H1 (cell line): ENCODE measurements around the gene SMTNL1. TPM values are rescaled to one million over a fixed set of nuclear protein-coding genes. Genes with fewer than 3 reads are reported as not detected.

Experiments used
- NANOG ChIP-seq: IDR thresholded peaks from 2 replicates; pipeline ENCODE4 v1.6.1; 2011; ENCODE audit warnings: low read length, low read depth, mild to moderate bottlenecking, inconsistent platforms; ENCODE audit not compliant: insufficient read depth, poor library complexity, severe bottlenecking
- RAD21 ChIP-seq, 2 experiments: IDR thresholded peaks in 1 of 2; conservative IDR thresholded peaks in 1 of 2; 2 replicates each; pipeline ENCODE4 v1.6.1; 2011; ENCODE audit warnings: low read depth in 2 of 2, low read length in 2 of 2, improper control_type of control experiment in 1 of 2, inconsistent platforms in 1 of 2, mild to moderate bottlenecking in 1 of 2, moderate library complexity in 1 of 2
- polyA plus RNA-seq, 7 experiments: library from polyadenylated mRNA; depleted of rRNA in 3 of 7; stranded (reverse) in 5 of 7; unstranded in 2 of 7; fragments of >200 nt in 5 of 7; fragments of 200-250 nt in 2 of 7; gene quantifications; 1 replicate in 5 of 7; 2 replicates in 1 of 7; 4 replicates in 1 of 7; pipeline versions ENCODE4 v1.2.1 to v1.2.3, GENCODE V29; 2011 to 2013; ENCODE audit warnings: missing spikeins in 2 of 7, mixed read lengths in 2 of 7
- total RNA-seq: library from RNA; stranded (reverse); fragmentation: NEBNext Ultra II Directional; extraction: Animal tissue kit (Norgen Biotek cat#: 25700); gene quantifications from 2 replicates; pipeline ENCODE4 v1.2.1, GENCODE V29; 2021
- TF ChIP-seq, protein P1 (sequence below): IDR thresholded peaks from 2 replicates; pipeline ENCODE4 v1.6.1; 2012; ENCODE audit warnings: low read length, inconsistent platforms
- TF ChIP-seq, protein P2 (sequence below): IDR thresholded peaks from 2 replicates; pipeline ENCODE4 v1.6.1; 2011; ENCODE audit warnings: low read length, improper control_type of control experiment
- TF ChIP-seq, protein P3 (sequence below): fragments of 300-600 bp; sonication (generic); IDR thresholded peaks from 2 replicates; pipeline ENCODE4 v1.7.1; 2012; ENCODE audit warnings: low read length, moderate library complexity, mild to moderate bottlenecking, inconsistent platforms; ENCODE audit not compliant: insufficient replicate concordance

SMTNL1 gene
- total and polyA plus RNA-seq, 2 of the 8 experiments (the other 6 are each of a cell fraction or from before 2014, with no cell fraction given): 0.18 TPM; not detected in 1

DNA sequence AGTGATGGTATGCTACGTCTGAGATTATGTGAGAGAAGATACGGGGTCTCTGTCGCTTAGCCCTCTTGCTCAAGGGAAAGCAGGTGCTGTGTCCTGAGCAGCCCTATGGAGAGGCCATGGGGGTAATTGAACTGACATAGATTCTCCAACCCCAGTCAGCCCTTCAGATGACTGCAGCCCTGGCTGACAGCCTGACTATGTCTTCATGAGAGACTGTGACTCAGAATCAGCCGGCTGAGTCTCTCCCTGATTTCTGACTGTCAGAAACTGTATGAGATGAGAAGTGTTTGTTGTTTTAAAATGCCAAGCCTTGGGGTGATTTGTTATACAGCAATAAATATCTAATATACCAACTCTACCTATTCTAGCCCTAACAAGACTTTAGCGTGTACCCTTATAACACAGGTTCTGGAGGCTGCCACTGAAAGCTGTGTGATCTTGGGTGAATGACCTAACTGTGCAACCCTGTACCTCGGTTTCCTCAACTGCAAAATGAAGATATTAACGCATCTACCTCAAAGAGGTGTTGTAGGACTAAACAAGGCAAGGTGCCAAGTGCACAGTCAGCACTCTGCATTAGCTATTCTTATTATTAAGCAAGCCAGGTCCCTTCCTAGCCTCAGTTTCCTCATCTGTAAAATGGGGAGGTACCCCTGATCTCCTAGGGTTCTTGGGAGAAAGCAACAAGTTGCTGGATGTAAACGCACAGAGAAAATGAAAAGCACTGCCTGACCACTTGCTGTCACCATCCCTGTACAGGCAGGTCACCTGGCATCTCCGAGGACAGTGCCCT is 46.7 kb upstream of the SMTNL1 start (continued):
- TF ChIP-seq, protein P1, sequence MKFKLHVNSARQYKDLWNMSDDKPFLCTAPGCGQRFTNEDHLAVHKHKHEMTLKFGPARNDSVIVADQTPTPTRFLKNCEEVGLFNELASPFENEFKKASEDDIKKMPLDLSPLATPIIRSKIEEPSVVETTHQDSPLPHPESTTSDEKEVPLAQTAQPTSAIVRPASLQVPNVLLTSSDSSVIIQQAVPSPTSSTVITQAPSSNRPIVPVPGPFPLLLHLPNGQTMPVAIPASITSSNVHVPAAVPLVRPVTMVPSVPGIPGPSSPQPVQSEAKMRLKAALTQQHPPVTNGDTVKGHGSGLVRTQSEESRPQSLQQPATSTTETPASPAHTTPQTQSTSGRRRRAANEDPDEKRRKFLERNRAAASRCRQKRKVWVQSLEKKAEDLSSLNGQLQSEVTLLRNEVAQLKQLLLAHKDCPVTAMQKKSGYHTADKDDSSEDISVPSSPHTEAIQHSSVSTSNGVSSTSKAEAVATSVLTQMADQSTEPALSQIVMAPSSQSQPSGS: no peak
- TF ChIP-seq NANOG (no peak), RAD21 (IDR thresholded peaks at IDR 0.05 in 1 of 2, conservative IDR thresholded peaks at IDR 0.05 in 1 of 2; ENCODE audit: low read depth in 2 of 2, low read length in 2 of 2) (no peak)
- TF ChIP-seq, protein P2, sequence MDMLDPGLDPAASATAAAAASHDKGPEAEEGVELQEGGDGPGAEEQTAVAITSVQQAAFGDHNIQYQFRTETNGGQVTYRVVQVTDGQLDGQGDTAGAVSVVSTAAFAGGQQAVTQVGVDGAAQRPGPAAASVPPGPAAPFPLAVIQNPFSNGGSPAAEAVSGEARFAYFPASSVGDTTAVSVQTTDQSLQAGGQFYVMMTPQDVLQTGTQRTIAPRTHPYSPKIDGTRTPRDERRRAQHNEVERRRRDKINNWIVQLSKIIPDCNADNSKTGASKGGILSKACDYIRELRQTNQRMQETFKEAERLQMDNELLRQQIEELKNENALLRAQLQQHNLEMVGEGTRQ: no peak
- TF ChIP-seq, protein P3, sequence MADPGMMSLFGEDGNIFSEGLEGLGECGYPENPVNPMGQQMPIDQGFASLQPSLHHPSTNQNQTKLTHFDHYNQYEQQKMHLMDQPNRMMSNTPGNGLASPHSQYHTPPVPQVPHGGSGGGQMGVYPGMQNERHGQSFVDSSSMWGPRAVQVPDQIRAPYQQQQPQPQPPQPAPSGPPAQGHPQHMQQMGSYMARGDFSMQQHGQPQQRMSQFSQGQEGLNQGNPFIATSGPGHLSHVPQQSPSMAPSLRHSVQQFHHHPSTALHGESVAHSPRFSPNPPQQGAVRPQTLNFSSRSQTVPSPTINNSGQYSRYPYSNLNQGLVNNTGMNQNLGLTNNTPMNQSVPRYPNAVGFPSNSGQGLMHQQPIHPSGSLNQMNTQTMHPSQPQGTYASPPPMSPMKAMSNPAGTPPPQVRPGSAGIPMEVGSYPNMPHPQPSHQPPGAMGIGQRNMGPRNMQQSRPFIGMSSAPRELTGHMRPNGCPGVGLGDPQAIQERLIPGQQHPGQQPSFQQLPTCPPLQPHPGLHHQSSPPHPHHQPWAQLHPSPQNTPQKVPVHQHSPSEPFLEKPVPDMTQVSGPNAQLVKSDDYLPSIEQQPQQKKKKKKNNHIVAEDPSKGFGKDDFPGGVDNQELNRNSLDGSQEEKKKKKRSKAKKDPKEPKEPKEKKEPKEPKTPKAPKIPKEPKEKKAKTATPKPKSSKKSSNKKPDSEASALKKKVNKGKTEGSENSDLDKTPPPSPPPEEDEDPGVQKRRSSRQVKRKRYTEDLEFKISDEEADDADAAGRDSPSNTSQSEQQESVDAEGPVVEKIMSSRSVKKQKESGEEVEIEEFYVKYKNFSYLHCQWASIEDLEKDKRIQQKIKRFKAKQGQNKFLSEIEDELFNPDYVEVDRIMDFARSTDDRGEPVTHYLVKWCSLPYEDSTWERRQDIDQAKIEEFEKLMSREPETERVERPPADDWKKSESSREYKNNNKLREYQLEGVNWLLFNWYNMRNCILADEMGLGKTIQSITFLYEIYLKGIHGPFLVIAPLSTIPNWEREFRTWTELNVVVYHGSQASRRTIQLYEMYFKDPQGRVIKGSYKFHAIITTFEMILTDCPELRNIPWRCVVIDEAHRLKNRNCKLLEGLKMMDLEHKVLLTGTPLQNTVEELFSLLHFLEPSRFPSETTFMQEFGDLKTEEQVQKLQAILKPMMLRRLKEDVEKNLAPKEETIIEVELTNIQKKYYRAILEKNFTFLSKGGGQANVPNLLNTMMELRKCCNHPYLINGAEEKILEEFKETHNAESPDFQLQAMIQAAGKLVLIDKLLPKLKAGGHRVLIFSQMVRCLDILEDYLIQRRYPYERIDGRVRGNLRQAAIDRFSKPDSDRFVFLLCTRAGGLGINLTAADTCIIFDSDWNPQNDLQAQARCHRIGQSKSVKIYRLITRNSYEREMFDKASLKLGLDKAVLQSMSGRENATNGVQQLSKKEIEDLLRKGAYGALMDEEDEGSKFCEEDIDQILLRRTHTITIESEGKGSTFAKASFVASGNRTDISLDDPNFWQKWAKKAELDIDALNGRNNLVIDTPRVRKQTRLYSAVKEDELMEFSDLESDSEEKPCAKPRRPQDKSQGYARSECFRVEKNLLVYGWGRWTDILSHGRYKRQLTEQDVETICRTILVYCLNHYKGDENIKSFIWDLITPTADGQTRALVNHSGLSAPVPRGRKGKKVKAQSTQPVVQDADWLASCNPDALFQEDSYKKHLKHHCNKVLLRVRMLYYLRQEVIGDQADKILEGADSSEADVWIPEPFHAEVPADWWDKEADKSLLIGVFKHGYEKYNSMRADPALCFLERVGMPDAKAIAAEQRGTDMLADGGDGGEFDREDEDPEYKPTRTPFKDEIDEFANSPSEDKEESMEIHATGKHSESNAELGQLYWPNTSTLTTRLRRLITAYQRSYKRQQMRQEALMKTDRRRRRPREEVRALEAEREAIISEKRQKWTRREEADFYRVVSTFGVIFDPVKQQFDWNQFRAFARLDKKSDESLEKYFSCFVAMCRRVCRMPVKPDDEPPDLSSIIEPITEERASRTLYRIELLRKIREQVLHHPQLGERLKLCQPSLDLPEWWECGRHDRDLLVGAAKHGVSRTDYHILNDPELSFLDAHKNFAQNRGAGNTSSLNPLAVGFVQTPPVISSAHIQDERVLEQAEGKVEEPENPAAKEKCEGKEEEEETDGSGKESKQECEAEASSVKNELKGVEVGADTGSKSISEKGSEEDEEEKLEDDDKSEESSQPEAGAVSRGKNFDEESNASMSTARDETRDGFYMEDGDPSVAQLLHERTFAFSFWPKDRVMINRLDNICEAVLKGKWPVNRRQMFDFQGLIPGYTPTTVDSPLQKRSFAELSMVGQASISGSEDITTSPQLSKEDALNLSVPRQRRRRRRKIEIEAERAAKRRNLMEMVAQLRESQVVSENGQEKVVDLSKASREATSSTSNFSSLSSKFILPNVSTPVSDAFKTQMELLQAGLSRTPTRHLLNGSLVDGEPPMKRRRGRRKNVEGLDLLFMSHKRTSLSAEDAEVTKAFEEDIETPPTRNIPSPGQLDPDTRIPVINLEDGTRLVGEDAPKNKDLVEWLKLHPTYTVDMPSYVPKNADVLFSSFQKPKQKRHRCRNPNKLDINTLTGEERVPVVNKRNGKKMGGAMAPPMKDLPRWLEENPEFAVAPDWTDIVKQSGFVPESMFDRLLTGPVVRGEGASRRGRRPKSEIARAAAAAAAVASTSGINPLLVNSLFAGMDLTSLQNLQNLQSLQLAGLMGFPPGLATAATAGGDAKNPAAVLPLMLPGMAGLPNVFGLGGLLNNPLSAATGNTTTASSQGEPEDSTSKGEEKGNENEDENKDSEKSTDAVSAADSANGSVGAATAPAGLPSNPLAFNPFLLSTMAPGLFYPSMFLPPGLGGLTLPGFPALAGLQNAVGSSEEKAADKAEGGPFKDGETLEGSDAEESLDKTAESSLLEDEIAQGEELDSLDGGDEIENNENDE: no peak
